Spinal cord (tissue), 10 donors: ENCODE results near the gene RPUSD4. TPM values are rescaled to one million over a fixed set of nuclear protein-coding genes. Genes with fewer than 3 reads are reported as not detected.

Experiments
- DNase-seq, 6 donors: peaks; one replicate each; pipeline versions ENCODE4 v3.0.0 to v3.0.0-alpha.2; 2013 to 2015; ENCODE audit warnings: low spot score in 6 of 6, low read depth in 4 of 6
- H3K27ac ChIP-seq: one replicate; pipeline ENCODE4 v1.5.1; 2013; ENCODE audit warnings: low read depth, low read length, control low read depth
- H3K27me3 ChIP-seq: one replicate; pipeline ENCODE4 v1.6.1; 2013; ENCODE audit warnings: low read length; ENCODE audit not compliant: control insufficient read depth, insufficient read depth
- H3K36me3 ChIP-seq: one replicate; pipeline ENCODE4 v1.6.1; 2013; ENCODE audit warnings: low read length; ENCODE audit not compliant: control insufficient read depth, insufficient read depth
- H3K4me1 ChIP-seq: one replicate; pipeline ENCODE4 v1.6.1; 2013; ENCODE audit warnings: low read length; ENCODE audit not compliant: control insufficient read depth, insufficient read depth
- H3K4me3 ChIP-seq: one replicate; pipeline ENCODE4 v1.5.1; 2013; ENCODE audit warnings: low read depth, low read length, control low read depth
- H3K9me3 ChIP-seq: one replicate; pipeline ENCODE4 v1.6.1; 2013; ENCODE audit warnings: low read length; ENCODE audit not compliant: control insufficient read depth, insufficient read depth
- WGBS: methylation state at CpG from one replicate; pipeline ENCODE4 v1.1.5; 2013; ENCODE audit warnings: missing lambda C conversion rate; ENCODE audit not compliant: insufficient coverage; 5-methylcytosine and 5-hydroxymethylcytosine counted together
- polyA plus RNA-seq, 2 donors: library from polyadenylated mRNA; unstranded; fragments of 120-200 nt; gene quantifications; one replicate each; pipeline ENCODE4 v1.2.1, GENCODE V29; 2013; ENCODE audit not compliant: insufficient read length in 2 of 2
- total RNA-seq, 2 donors: library from RNA; depleted of rRNA in 1 of 2; stranded (reverse); fragments of 120-200 nt in 1 of 2; fragments of >200 nt in 1 of 2; gene quantifications; one replicate each; pipeline versions ENCODE4 v1.2.3 to v1.2.4, GENCODE V29; 2013 to 2014
- donor health status: healthy.

The RPUSD4 gene
- total and polyA plus RNA-seq, 4 donors, result 19.6 to 34.0 (median 24.5) TPM

GRCh38 chr11:126160345-126161022 is 51.0 kb downstream of the RPUSD4 start:
- H3K4me3 ChIP-seq, result no peak overlapping the region
- DNase-seq, result no peak
- H3K27ac ChIP-seq, result no peak overlapping the region
- 66% methylated on average over 14 of the region's 18 CpGs for WGBS
- H3K27me3 ChIP-seq, result peaks cover 36% of the 10 kb centered on the region
- H3K36me3 ChIP-seq, result no peaks in the 10 kb centered on the region
- peaks cover 34% of the 10 kb centered on the region for H3K4me1 ChIP-seq
- H3K9me3 ChIP-seq, result no peaks in the 10 kb centered on the region

GRCh38 chr11:126159719-126160344 is 51.6 kb downstream of the RPUSD4 start:
- 33% methylated on average over 16 of the region's 19 CpGs for WGBS
- H3K27me3 ChIP-seq, result peaks cover 41% of the 10 kb centered on the region
- H3K4me1 ChIP-seq, result peaks cover 31% of the 10 kb centered on the region
- H3K36me3 ChIP-seq, result no peaks in the 10 kb centered on the region
- no peak overlapping the region for H3K4me3 ChIP-seq
- no peaks in the 10 kb centered on the region for H3K9me3 ChIP-seq
- DNase-seq, result peak in 1 of 6 donors; percentile 38
- H3K27ac ChIP-seq, result no peak overlapping the region

- H3K4me3 ChIP-seq, result no peak overlapping the region
- 65% methylated on average over 3 of the region's 8 CpGs for WGBS
- H3K4me1 ChIP-seq, result peaks cover 29% of the 10 kb centered on the region
These were observed 53.2 kb downstream of the RPUSD4 start for GRCh38 chr11:126158054-126158791.

GRCh38 chr11:126157326-126158030 is 54.0 kb downstream of the RPUSD4 start:
- Histone ChIP-seq H3K4me1 (peaks cover 21% of the 10 kb centered on the region), H3K9me3 (no peaks in the 10 kb centered on the region), H3K4me3 (no peak overlapping the region), H3K27ac (no peak overlapping the region), H3K27me3 (peaks cover 29% of the 10 kb centered on the region), H3K36me3 (no peaks in the 10 kb centered on the region)
- no peak for DNase-seq
- WGBS, result 62% methylated on average over 4 of the region's 7 CpGs

More at GRCh38 chr11:126158054-126158791, 53.2 kb downstream of the RPUSD4 start:
- H3K9me3 ChIP-seq, result no peaks in the 10 kb centered on the region
- no peak overlapping the region for H3K27ac ChIP-seq
- H3K27me3 ChIP-seq, result peaks cover 34% of the 10 kb centered on the region
- H3K36me3 ChIP-seq, result no peaks in the 10 kb centered on the region
- DNase-seq, result no peak

GRCh38 chr11:126156814-126157213 is 54.6 kb downstream of the RPUSD4 start:
- 95% methylated on average over 8 of the region's 8 CpGs for WGBS
- DNase-seq, result no peak
- no peak overlapping the region for H3K27ac ChIP-seq

GRCh38 chr11:126155402-126156187 is 55.9 kb downstream of the RPUSD4 start:
- Histone ChIP-seq H3K4me1 (peaks cover 11% of the 10 kb centered on the region), H3K9me3 (peaks cover 7% of the 10 kb centered on the region), H3K27ac (no peak overlapping the region), H3K27me3 (peaks cover 34% of the 10 kb centered on the region), H3K36me3 (no peaks in the 10 kb centered on the region), H3K4me3 (no peak overlapping the region)
- 83% methylated on average over 26 of the region's 28 CpGs for WGBS
- no peak for DNase-seq

More at GRCh38 chr11:126156814-126157213, 54.6 kb downstream of the RPUSD4 start:
- no peaks in the 10 kb centered on the region for H3K36me3 ChIP-seq
- H3K27me3 ChIP-seq, result peaks cover 28% of the 10 kb centered on the region
- no peak overlapping the region for H3K4me3 ChIP-seq
- H3K9me3 ChIP-seq, result peaks cover 5% of the 10 kb centered on the region
- peaks cover 19% of the 10 kb centered on the region for H3K4me1 ChIP-seq

GRCh38 chr11:126154691-126155090 is 56.8 kb downstream of the RPUSD4 start:
- H3K27ac ChIP-seq, result no peak overlapping the region
- H3K9me3 ChIP-seq, result peaks cover 7% of the 10 kb centered on the region
- peaks cover 5% of the 10 kb centered on the region for H3K4me1 ChIP-seq
- WGBS, result 63% methylated on average over 5 of the region's 7 CpGs
- H3K4me3 ChIP-seq, result no peak overlapping the region
- H3K36me3 ChIP-seq, result peaks cover 2% of the 10 kb centered on the region
- peaks cover 42% of the 10 kb centered on the region for H3K27me3 ChIP-seq
- DNase-seq, result no peak

GRCh38 chr11:126153972-126154371 is 57.5 kb downstream of the RPUSD4 start:
- Histone ChIP-seq H3K9me3 (peaks cover 7% of the 10 kb centered on the region), H3K27ac (no peak overlapping the region), H3K27me3 (peaks cover 46% of the 10 kb centered on the region), H3K4me3 (no peak overlapping the region), H3K4me1 (peaks cover 2% of the 10 kb centered on the region), H3K36me3 (peaks cover 2% of the 10 kb centered on the region)
- DNase-seq, result peak in 2 of 6 donors; percentile 67 to 70
- WGBS, result 61% methylated on average over 2 of the region's 6 CpGs

GRCh38 chr11:126153006-126153405 is 58.4 kb downstream of the RPUSD4 start:
- Histone ChIP-seq H3K27ac (no peak overlapping the region), H3K27me3 (peaks cover 47% of the 10 kb centered on the region), H3K4me1 (peaks cover 2% of the 10 kb centered on the region), H3K36me3 (peaks cover 2% of the 10 kb centered on the region), H3K9me3 (peaks cover 7% of the 10 kb centered on the region), H3K4me3 (no peak overlapping the region)
- no peak for DNase-seq
- 100% methylated on average over 1 of the region's 4 CpGs for WGBS
